CD8-positive, alpha-beta memory T cell (primary cell): ENCODE results near the gene GREB1L. TPM values are rescaled to one million over a fixed set of nuclear protein-coding genes. Genes with fewer than 3 reads are reported as not detected.

ENCODE experiments used
- CTCF ChIA-PET: fragments of 350-600 bp; sonication (Branson Sonifier 250); formaldehyde crosslinking; loops from one replicate; lab custom pipeline; 2021; ENCODE audit warnings: antibody characterized with exemption; lab: Charles Lee
- POLR2A ChIA-PET: fragments of 350-600 bp; sonication (Branson Sonifier 250); formaldehyde crosslinking; loops from one replicate; lab custom pipeline; 2021; ENCODE audit warnings: antibody characterized with exemption; lab: Charles Lee
- DNase-seq, 5 donors: peaks; one replicate each; pipeline versions ENCODE4 v3.0.0 to v3.0.0-alpha.2; 2020 to 2022; ENCODE audit warnings: mixed read lengths in 1 of 5
- H3K27ac ChIP-seq: one replicate; pipeline ENCODE4 v1.7.0; 2013; ENCODE audit warnings: low read depth, mild to moderate bottlenecking, low read length, moderate library complexity
- H3K27me3 ChIP-seq: 2 replicates; pipeline ENCODE4 v1.7.0; 2013; ENCODE audit warnings: low read length, mild to moderate bottlenecking; ENCODE audit not compliant: insufficient read depth, poor library complexity, severe bottlenecking
- H3K36me3 ChIP-seq: 2 replicates; pipeline ENCODE4 v1.7.0; 2013; ENCODE audit warnings: mild to moderate bottlenecking, low read length, moderate library complexity; ENCODE audit not compliant: insufficient read depth
- H3K4me1 ChIP-seq: 2 replicates; pipeline ENCODE4 v1.7.0; 2013; ENCODE audit warnings: mild to moderate bottlenecking, low read length, moderate library complexity; ENCODE audit not compliant: insufficient read depth
- H3K4me3 ChIP-seq: 2 replicates; pipeline ENCODE4 v1.7.0; 2013; ENCODE audit warnings: mild to moderate bottlenecking, low read length
- H3K9me3 ChIP-seq: 2 replicates; pipeline ENCODE4 v1.7.0; 2013; ENCODE audit warnings: mild to moderate bottlenecking, low read length
- H3K27ac Mint-ChIP-seq, 8 donors: one replicate each; pipeline ENCODE4 v1.8.0; 2020 to 2021; ENCODE audit warnings: mixed read lengths in 8 of 8, mild to moderate bottlenecking in 6 of 8, inconsistent platforms in 3 of 8, moderate library complexity in 3 of 8
- H3K27me3 Mint-ChIP-seq, 2 donors: one replicate each; pipeline ENCODE4 v1.8.0; 2020 to 2021; ENCODE audit warnings: mixed read lengths in 2 of 2, mild to moderate bottlenecking in 1 of 2, moderate library complexity in 1 of 2
- H3K36me3 Mint-ChIP-seq, 3 donors: one replicate each; pipeline ENCODE4 v1.8.0; 2020 to 2021; ENCODE audit warnings: mixed read lengths in 3 of 3, inconsistent platforms in 1 of 3, mild to moderate bottlenecking in 1 of 3
- H3K4me1 Mint-ChIP-seq, 3 donors: one replicate each; pipeline ENCODE4 v1.8.0; 2020 to 2021; ENCODE audit warnings: mixed read lengths in 3 of 3, inconsistent platforms in 1 of 3, mild to moderate bottlenecking in 1 of 3
- H3K4me3 Mint-ChIP-seq, 7 donors: one replicate each; pipeline ENCODE4 v1.8.0; 2020 to 2021; ENCODE audit warnings: mixed read lengths in 7 of 7, mild to moderate bottlenecking in 6 of 7, moderate library complexity in 4 of 7, inconsistent platforms in 2 of 7
- H3K9me3 Mint-ChIP-seq, 5 donors: one replicate each; pipeline ENCODE4 v1.8.0; 2020 to 2022; ENCODE audit warnings: mixed read lengths in 5 of 5, mild to moderate bottlenecking in 3 of 5, moderate library complexity in 2 of 5, inconsistent platforms in 1 of 5
- polyA plus RNA-seq: library from polyadenylated mRNA; unstranded; fragments of 300-500 nt; fragmentation: Illumina TruSeq; gene quantifications from one replicate; pipeline ENCODE4 v1.2.3, GENCODE V29; 2021
- total RNA-seq, 2 experiments: library from RNA; stranded (reverse); gene quantifications; one replicate each; pipeline ENCODE4 v1.2.3, GENCODE V29; 2021

The GREB1L gene
- total and polyA plus RNA-seq, 3 experiments from 2014 or later, result 0.13 TPM; not detected in 2

GRCh38 chr18:21383031-21383430, 141.0 kb downstream of the GREB1L start:
- H3K27ac Mint-ChIP-seq, result no peak overlapping the region
- H3K27ac ChIP-seq, result no peak overlapping the region
- no peak overlapping the region for H3K4me3 Mint-ChIP-seq
- no peak overlapping the region for H3K4me3 ChIP-seq
- ChIA-PET POLR2A (no interaction called here), CTCF (no interaction called here)
- H3K36me3 Mint-ChIP-seq, result no peaks in the 10 kb centered on the region
- H3K27me3 ChIP-seq, result no peaks in the 10 kb centered on the region
- no peaks in the 10 kb centered on the region for H3K9me3 ChIP-seq
- H3K36me3 ChIP-seq, result no peaks in the 10 kb centered on the region
- no peak for DNase-seq
- H3K9me3 Mint-ChIP-seq, result no peaks in the 10 kb centered on the region
- H3K27me3 Mint-ChIP-seq, result peaks cover 3 to 14% of the 10 kb centered on the region in 2 donors
- H3K4me1 Mint-ChIP-seq, result no peaks in the 10 kb centered on the region
- H3K4me1 ChIP-seq, result no peaks in the 10 kb centered on the region

GRCh38 chr18:21386523-21387240, 144.7 kb downstream of the GREB1L start:
- no peaks in the 10 kb centered on the region for H3K9me3 ChIP-seq
- H3K27me3 ChIP-seq, result no peaks in the 10 kb centered on the region
- H3K4me1 Mint-ChIP-seq, result no peaks in the 10 kb centered on the region
- H3K27ac Mint-ChIP-seq, result no peak overlapping the region
- ChIA-PET CTCF (interaction anchor here (0.7 kb wide), 1 partner anchor 49 kb away, joined by 3 read pairs; no protein-coding TSS in a partner anchor), POLR2A (no interaction called here)
- no peak overlapping the region for H3K4me3 Mint-ChIP-seq
- no peaks in the 10 kb centered on the region for H3K36me3 ChIP-seq
- peaks cover 0 to 2% (median 0%) of the 10 kb centered on the region in 5 donors for H3K9me3 Mint-ChIP-seq
- H3K27me3 Mint-ChIP-seq, result peaks cover 3 to 19% of the 10 kb centered on the region in 2 donors
- no peaks in the 10 kb centered on the region for H3K4me1 ChIP-seq
- DNase-seq, result no peak
- H3K36me3 Mint-ChIP-seq, result no peaks in the 10 kb centered on the region
- H3K4me3 ChIP-seq, result no peak overlapping the region
- H3K27ac ChIP-seq, result no peak overlapping the region

- CTCF ChIA-PET, result no interaction called here
- POLR2A ChIA-PET, result no interaction called here
- no peak overlapping the region for H3K4me3 ChIP-seq
- H3K4me1 Mint-ChIP-seq, result no peaks in the 10 kb centered on the region
- peaks cover 0 to 2% (median 0%) of the 10 kb centered on the region in 5 donors for H3K9me3 Mint-ChIP-seq
- no peak overlapping the region for H3K4me3 Mint-ChIP-seq
- no peaks in the 10 kb centered on the region for H3K27me3 ChIP-seq
- H3K27me3 Mint-ChIP-seq, result peaks cover 3 to 18% of the 10 kb centered on the region in 2 donors
- no peak overlapping the region for H3K27ac Mint-ChIP-seq
- H3K4me1 ChIP-seq, result no peaks in the 10 kb centered on the region
- no peaks in the 10 kb centered on the region for H3K36me3 Mint-ChIP-seq
- H3K36me3 ChIP-seq, result no peaks in the 10 kb centered on the region
- no peak overlapping the region for H3K27ac ChIP-seq
- no peak for DNase-seq
- H3K9me3 ChIP-seq, result no peaks in the 10 kb centered on the region
Observed at GRCh38 chr18:21387886-21388285, 145.9 kb downstream of the GREB1L start.

GRCh38 chr18:21389283-21389682, 147.3 kb downstream of the GREB1L start:
- Histone ChIP-seq H3K27ac (no peak overlapping the region), H3K36me3 (no peaks in the 10 kb centered on the region), H3K4me1 (no peaks in the 10 kb centered on the region), H3K27me3 (no peaks in the 10 kb centered on the region), H3K4me3 (no peak overlapping the region), H3K9me3 (no peaks in the 10 kb centered on the region)
- H3K36me3 Mint-ChIP-seq, result no peaks in the 10 kb centered on the region
- no peak for DNase-seq
- peaks cover 3 to 14% of the 10 kb centered on the region in 2 donors for H3K27me3 Mint-ChIP-seq
- no peak overlapping the region for H3K27ac Mint-ChIP-seq
- POLR2A ChIA-PET, result no interaction called here
- CTCF ChIA-PET, result no interaction called here
- H3K9me3 Mint-ChIP-seq, result peaks cover 0 to 2% (median 0%) of the 10 kb centered on the region in 5 donors
- H3K4me1 Mint-ChIP-seq, result no peaks in the 10 kb centered on the region
- no peak overlapping the region for H3K4me3 Mint-ChIP-seq

DNA sequence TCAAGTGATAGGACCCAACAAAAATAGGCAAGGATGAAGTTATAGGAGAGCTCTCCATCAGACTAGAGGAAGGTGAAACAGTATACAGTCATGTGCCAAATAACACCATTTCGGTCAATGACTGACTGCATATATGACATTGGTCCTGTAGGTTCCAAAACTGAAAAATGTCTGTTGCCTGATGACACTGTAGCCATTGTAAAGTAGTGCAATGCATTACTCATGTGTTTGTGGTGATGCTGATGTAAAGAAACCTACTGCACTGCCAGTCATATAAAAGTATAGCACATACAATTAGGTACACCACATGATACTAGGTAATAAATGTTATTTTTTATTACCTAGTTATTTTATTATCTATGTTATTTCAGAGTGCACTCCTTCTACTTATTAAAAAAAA, 147.9 kb downstream of the GREB1L start:
- H3K4me1 ChIP-seq, result no peaks in the 10 kb centered on the region
- Mint-ChIP-seq H3K4me3 (no peak overlapping the region), H3K9me3 (peaks cover 0 to 2% (median 0%) of the 10 kb centered on the region in 5 donors), H3K27ac (peak overlapping the region in 1 of 8 donors; percentile 19), H3K4me1 (no peaks in the 10 kb centered on the region), H3K36me3 (no peaks in the 10 kb centered on the region), H3K27me3 (peaks cover 3 to 12% of the 10 kb centered on the region in 2 donors)
- ChIA-PET CTCF (no interaction called here), POLR2A (no interaction called here)
- no peak overlapping the region for H3K27ac ChIP-seq
- no peaks in the 10 kb centered on the region for H3K36me3 ChIP-seq
- H3K27me3 ChIP-seq, result no peaks in the 10 kb centered on the region
- no peak overlapping the region for H3K4me3 ChIP-seq
- H3K9me3 ChIP-seq, result no peaks in the 10 kb centered on the region
- no peak for DNase-seq

DNA sequence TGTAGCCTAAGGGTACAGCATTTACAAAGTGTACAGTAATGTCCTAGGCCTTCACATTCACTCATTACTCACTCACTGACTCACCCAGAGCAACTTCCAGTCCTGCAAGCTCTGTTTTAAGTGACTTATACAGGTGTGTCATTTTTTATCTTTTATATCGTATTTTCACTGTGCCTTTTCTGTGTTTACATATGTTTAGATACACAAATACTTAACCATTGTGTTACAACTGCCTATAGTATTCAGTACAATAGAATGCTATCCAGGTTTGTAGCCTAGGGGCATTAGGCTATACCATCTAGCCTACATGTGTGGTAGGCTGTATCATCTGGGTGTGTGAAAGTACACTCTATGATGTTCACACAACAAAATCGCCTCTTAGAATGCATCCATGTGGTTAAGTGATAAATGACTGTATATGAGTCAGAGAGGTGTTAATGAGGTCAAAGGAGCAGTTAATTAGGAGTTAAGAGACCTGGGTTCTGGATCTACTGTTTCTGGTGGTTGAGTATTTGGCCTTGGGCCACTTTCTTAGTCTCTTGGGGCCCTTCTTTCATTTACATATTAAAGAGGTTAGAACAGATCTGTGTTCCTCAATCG, 149.1 kb downstream of the GREB1L start:
- Histone ChIP-seq H3K36me3 (no peaks in the 10 kb centered on the region), H3K4me3 (no peak overlapping the region), H3K27ac (no peak overlapping the region), H3K27me3 (no peaks in the 10 kb centered on the region), H3K9me3 (no peaks in the 10 kb centered on the region), H3K4me1 (no peaks in the 10 kb centered on the region)
- no peak overlapping the region for H3K27ac Mint-ChIP-seq
- DNase-seq, result no peak
- ChIA-PET POLR2A (no interaction called here), CTCF (no interaction called here)
- peaks cover 0 to 12% of the 10 kb centered on the region in 2 donors for H3K27me3 Mint-ChIP-seq
- H3K9me3 Mint-ChIP-seq, result peaks cover 0 to 2% (median 0%) of the 10 kb centered on the region in 5 donors
- H3K36me3 Mint-ChIP-seq, result no peaks in the 10 kb centered on the region
- no peaks in the 10 kb centered on the region for H3K4me1 Mint-ChIP-seq
- H3K4me3 Mint-ChIP-seq, result no peak overlapping the region

DNA sequence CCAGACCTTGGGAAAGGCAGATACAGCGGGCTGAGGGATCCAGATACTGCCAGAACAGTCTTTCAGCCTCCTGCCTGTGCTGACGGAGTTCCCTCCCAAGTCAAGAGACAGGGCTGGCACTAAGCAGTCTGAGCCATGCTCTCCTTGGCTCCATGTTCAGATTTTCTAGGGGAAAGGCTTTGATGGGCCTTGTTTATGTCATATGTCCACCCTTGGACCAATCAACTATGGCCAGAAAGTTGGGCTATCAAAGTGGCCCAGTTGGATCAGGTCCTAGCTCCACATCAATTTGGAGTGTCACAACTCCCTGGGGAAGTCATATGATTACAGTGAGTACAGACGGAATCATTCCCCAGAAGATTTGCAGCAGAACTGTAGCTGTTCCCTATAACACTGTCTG, 152.0 kb downstream of the GREB1L start:
- no peak overlapping the region for H3K4me3 ChIP-seq
- no peaks in the 10 kb centered on the region for H3K9me3 ChIP-seq
- Mint-ChIP-seq H3K36me3 (no peaks in the 10 kb centered on the region), H3K4me3 (no peak overlapping the region), H3K27ac (no peak overlapping the region), H3K27me3 (peaks cover 0 to 12% of the 10 kb centered on the region in 2 donors), H3K9me3 (peaks cover 0 to 2% (median 0%) of the 10 kb centered on the region in 5 donors), H3K4me1 (no peaks in the 10 kb centered on the region)
- no peak for DNase-seq
- no peaks in the 10 kb centered on the region for H3K36me3 ChIP-seq
- no peaks in the 10 kb centered on the region for H3K27me3 ChIP-seq
- ChIA-PET POLR2A (no interaction called here), CTCF (no interaction called here)
- H3K4me1 ChIP-seq, result no peaks in the 10 kb centered on the region
- no peak overlapping the region for H3K27ac ChIP-seq

- H3K36me3 ChIP-seq, result no peaks in the 10 kb centered on the region
- Mint-ChIP-seq H3K27ac (no peak overlapping the region), H3K4me3 (no peak overlapping the region), H3K27me3 (peaks cover 2 to 4% of the 10 kb centered on the region in 2 donors), H3K4me1 (no peaks in the 10 kb centered on the region), H3K9me3 (peaks cover 0 to 2% (median 0%) of the 10 kb centered on the region in 5 donors), H3K36me3 (no peaks in the 10 kb centered on the region)
- ChIA-PET POLR2A (no interaction called here), CTCF (no interaction called here)
- no peaks in the 10 kb centered on the region for H3K4me1 ChIP-seq
- no peak overlapping the region for H3K4me3 ChIP-seq
- H3K27ac ChIP-seq, result no peak overlapping the region
- no peaks in the 10 kb centered on the region for H3K27me3 ChIP-seq
- no peaks in the 10 kb centered on the region for H3K9me3 ChIP-seq
- no peak for DNase-seq
Observed at GRCh38 chr18:21398121-21398520, 156.1 kb downstream of the GREB1L start.
